Renal cortical epithelial cell (primary cell): ENCODE data around the gene GID8. TPM values are rescaled to one million over a fixed set of nuclear protein-coding genes. Genes with fewer than 3 reads are reported as not detected.

Experiments
- DNase-seq: peaks from one replicate; pipeline ENCODE4 v3.0.0-alpha.2; 2011; ENCODE audit warnings: low read depth
- total RNA-seq: library from RNA; depleted of rRNA; stranded (reverse); fragments of >200 nt; gene quantifications from 2 replicates; pipeline ENCODE4 v1.2.3, GENCODE V29; 2014

The GID8 gene
- total RNA-seq, 1 donor from 2014 or later = 47.5 TPM

- no peak for DNase-seq
Observed at GRCh38 chr20:62922451-62922921, 15.5 kb upstream of the GID8 start.

GRCh38 chr20:62923059-62923668 is 14.8 kb upstream of the GID8 start:
- peak; percentile 90 for DNase-seq

GRCh38 chr20:62923669-62924441 is 14.1 kb upstream of the GID8 start:
- DNase-seq = no peak

GRCh38 chr20:62924442-62925075 is 13.4 kb upstream of the GID8 start:
- peak; percentile 45 for DNase-seq

- no peak for DNase-seq
Observed at GRCh38 chr20:62925076-62925419, 12.9 kb upstream of the GID8 start.

- no peak for DNase-seq
Observed at GRCh38 chr20:62925420-62926228, 12.3 kb upstream of the GID8 start.

GRCh38 chr20:62926229-62927127 is 11.5 kb upstream of the GID8 start, which contains the start of gene DIDO1:
Gene DIDO1, minus strand, starts transcription at chr20:62926505.
- peak; percentile 68 for DNase-seq

- DNase-seq = no peak
Observed at GRCh38 chr20:62927128-62927705, 10.7 kb upstream of the GID8 start.

GRCh38 chr20:62928246-62928939 is 9.6 kb upstream of the GID8 start:
- DNase-seq = no peak

GRCh38 chr20:62929051-62929538 is 8.9 kb upstream of the GID8 start:
- no peak for DNase-seq

GRCh38 chr20:62931464-62931863 is 6.5 kb upstream of the GID8 start:
- DNase-seq = no peak

- no peak for DNase-seq
Observed at GRCh38 chr20:62933966-62934365, 4.0 kb upstream of the GID8 start.

GRCh38 chr20:62935204-62935967 is 2.6 kb upstream of the GID8 start:
- DNase-seq = no peak

GRCh38 chr20:62935968-62936585 is 1.9 kb upstream of the GID8 start:
- no peak for DNase-seq

- DNase-seq = peak; percentile 86
Observed at GRCh38 chr20:62937268-62938104, 461 bp upstream of the GID8 start.

- no peak for DNase-seq
Observed at GRCh38 chr20:62940875-62941274, 2.9 kb downstream of the GID8 start.

GRCh38 chr20:62941792-62942191 is 3.8 kb downstream of the GID8 start:
- no peak for DNase-seq

- DNase-seq = no peak
Observed at GRCh38 chr20:62942456-62942855, 4.5 kb downstream of the GID8 start.
